ENCODE results near the gene CLSTN2. TPM values are rescaled to one million over a fixed set of nuclear protein-coding genes. Genes with fewer than 3 reads are reported as not detected.

The CLSTN2 gene
- total and polyA plus RNA-seq, 2 of the 4 experiments (the other 2 are of a cell fraction): under 0.01 to 0.07 TPM

DNA sequence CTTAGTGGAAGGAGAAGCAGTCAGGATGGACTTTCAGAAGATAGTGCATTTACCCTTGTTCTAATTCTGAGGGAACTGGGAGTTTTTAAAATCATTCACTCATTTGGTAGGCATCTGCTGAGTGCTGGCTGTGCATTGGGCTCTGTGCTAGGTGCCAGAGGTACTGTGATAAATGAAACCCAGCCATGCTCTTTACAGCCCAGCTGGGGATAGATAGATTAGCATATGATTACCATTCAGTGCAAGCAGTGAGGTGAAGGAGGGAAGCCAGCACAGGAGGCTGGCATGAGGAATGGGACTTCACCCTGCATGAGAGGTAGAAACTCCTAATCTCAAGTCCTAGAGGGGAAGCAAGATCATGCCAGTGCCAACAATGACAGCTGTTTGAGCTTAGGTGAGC is 381.0 kb downstream of the CLSTN2 start:
- in situ Hi-C loops (cut with MboI; ENCODE audit: low sequenced_read_pairs) (no loop called here), dilution Hi-C loops (cut with HindIII; ENCODE audit: low sequenced_read_pairs, unreplicated experiment) (no loop called here), intact Hi-C loops (cut with micrococcal nuclease) (no loop called here)
- Histone ChIP-seq H4K20me1 (ENCODE audit: insufficient read depth, low read length) (no peaks in the 10 kb centered on the region), H3K36me3 (ENCODE audit: control insufficient read depth, insufficient read depth, low read length) (no peaks in the 10 kb centered on the region), H2AK5ac (ENCODE audit: low read depth, low read length) (no peak overlapping the region), H3K4ac (ENCODE audit: low read depth, low read length) (no peak overlapping the region), H2BK5ac (ENCODE audit: low read depth, low read length, poor library complexity, severe bottlenecking) (no peak overlapping the region), H4K5ac (ENCODE audit: low read depth, low read length) (no peak overlapping the region), H3K56ac (ENCODE audit: extremely low read depth, insufficient read depth, low read length) (no peak overlapping the region), H2BK15ac (ENCODE audit: low read depth, low read length) (no peak overlapping the region), H4K91ac (ENCODE audit: insufficient read depth, low read depth, low read length) (no peak overlapping the region), H2BK120ac (ENCODE audit: low read depth, low read length) (no peak overlapping the region), H2AK9ac (replicated peaks; ENCODE audit: low read depth, low read length, poor library complexity) (no peak overlapping the region), H3K4me2 (ENCODE audit: low read depth, low read length) (no peak overlapping the region), H3K18ac (ENCODE audit: low read depth, low read length) (no peak overlapping the region), H3K9me1 (ENCODE audit: insufficient read depth, low read length) (no peaks in the 10 kb centered on the region; the same call in 1 of the 2 replicates), H3K27ac (ENCODE audit: insufficient read depth, low read length) (no peak overlapping the region), H4K8ac (ENCODE audit: low read depth in 2 of 2, low read length in 2 of 2) (no peak overlapping the region), H3K27me3 (ENCODE audit: control insufficient read depth, insufficient read depth, low read length) (no peaks in the 10 kb centered on the region), H3K9ac (ENCODE audit: low read depth, low read length) (no peak overlapping the region), H2BK20ac (ENCODE audit: low read depth, low read length) (no peak overlapping the region), H3K4me3 (ENCODE audit: insufficient read depth, low read depth, low read length) (no peak overlapping the region), H3K79me1 (ENCODE audit: low read depth in 1 of 2, low read length in 2 of 2) (no peaks in the 10 kb centered on the region), H3K23ac (ENCODE audit: low read depth, low read length) (no peak overlapping the region), H3K9me3 (ENCODE audit: control insufficient read depth, insufficient read depth, low read length) (no peaks in the 10 kb centered on the region), H2AFZ (replicated peaks; ENCODE audit: low read length, poor library complexity) (no peak overlapping the region), H3K4me1 (ENCODE audit: control insufficient read depth, insufficient read depth, low read length) (no peaks in the 10 kb centered on the region), H3K14ac (replicated peaks; ENCODE audit: low read depth, low read length) (no peak overlapping the region)
- POLR2A ChIA-PET (ENCODE audit: unreplicated experiment): no interaction called here
- CTCF ChIA-PET: no interaction called here
- no TSS peak for BruUV-seq (replicated peaks)
- ATAC-seq (ENCODE audit: low read depth): no peak
- TF ChIP-seq, protein P1, sequence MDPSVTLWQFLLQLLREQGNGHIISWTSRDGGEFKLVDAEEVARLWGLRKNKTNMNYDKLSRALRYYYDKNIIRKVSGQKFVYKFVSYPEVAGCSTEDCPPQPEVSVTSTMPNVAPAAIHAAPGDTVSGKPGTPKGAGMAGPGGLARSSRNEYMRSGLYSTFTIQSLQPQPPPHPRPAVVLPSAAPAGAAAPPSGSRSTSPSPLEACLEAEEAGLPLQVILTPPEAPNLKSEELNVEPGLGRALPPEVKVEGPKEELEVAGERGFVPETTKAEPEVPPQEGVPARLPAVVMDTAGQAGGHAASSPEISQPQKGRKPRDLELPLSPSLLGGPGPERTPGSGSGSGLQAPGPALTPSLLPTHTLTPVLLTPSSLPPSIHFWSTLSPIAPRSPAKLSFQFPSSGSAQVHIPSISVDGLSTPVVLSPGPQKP (IDR thresholded peaks at IDR 0.05; ENCODE audit: borderline replicate concordance, low read depth, low read length): no peak
- no peak for TF ChIP-seq POLR2A (IDR thresholded peaks at IDR 0.05; ENCODE audit: low read depth, low read length)
- TF ChIP-seq MXI1 (IDR thresholded peaks at IDR 0.05; ENCODE audit: borderline replicate concordance, low read depth, low read length): no peak
- TF ChIP-seq BHLHE40 (IDR thresholded peaks at IDR 0.05; ENCODE audit: low read depth, low read length): no peak
- TF ChIP-seq RAD21 (IDR thresholded peaks at IDR 0.05; ENCODE audit: low read length): no peak
- no peak for TF ChIP-seq CHD1 (IDR thresholded peaks at IDR 0.05; ENCODE audit: low read depth, low read length)
- no peak for TF ChIP-seq RCOR1 (IDR thresholded peaks at IDR 0.05; ENCODE audit: insufficient replicate concordance, low read length)
- TF ChIP-seq SMC3 (IDR thresholded peaks at IDR 0.05; ENCODE audit: low read depth, low read length): no peak
- TF ChIP-seq RFX5 (IDR thresholded peaks at IDR 0.05; ENCODE audit: low read depth, low read length): no peak
- no peak for TF ChIP-seq USF2 (IDR thresholded peaks at IDR 0.05; ENCODE audit: low read depth, low read length)
- no peak for TF ChIP-seq NFE2L2 (IDR thresholded peaks at IDR 0.05; ENCODE audit: low read depth, low read length)
- no peak for TF ChIP-seq FOS (IDR thresholded peaks at IDR 0.05; ENCODE audit: low read depth, low read length)
- no peak for TF ChIP-seq MAZ (IDR thresholded peaks at IDR 0.05; ENCODE audit: borderline replicate concordance, low read depth, low read length)
- no peak for TF ChIP-seq MAFK (IDR thresholded peaks at IDR 0.05; ENCODE audit: low read depth, low read length)
- no peak for TF ChIP-seq CEBPB (IDR thresholded peaks at IDR 0.05; ENCODE audit: low read depth, low read length)
- no peak for DNase-seq

Data from IMR-90 (cell line).